Esophagus muscularis mucosa (tissue), 4 donors: ENCODE data around the gene ACSF2. TPM values are rescaled to one million over a fixed set of nuclear protein-coding genes. Genes with fewer than 3 reads are reported as not detected.
A peak's percentile ranks its signal among the peaks of the same experiment; 100 is the strongest.
"Not testable (repeated sequence)": the region's sequence is repeated elsewhere in the genome, so short reads cannot be mapped to it uniquely, and the experiment has no call there.

Experiments used
- DNase-seq: peaks from one replicate; pipeline ENCODE4 v3.0.0-alpha.2; 2017; ENCODE audit errors: extremely low spot score
- H3K27ac ChIP-seq, 4 donors: fragments of 200-600 bp; sonication (generic); replicated peaks in 1 of 4; 1 replicate in 3 of 4; 2 replicates in 1 of 4; pipeline ENCODE4 v1.5.1; 2016 to 2019; ENCODE audit warnings: mild to moderate bottlenecking in 1 of 4
- H3K27me3 ChIP-seq, 4 donors: fragments of 200-600 bp; sonication (generic); one replicate each; pipeline versions ENCODE4 v1.5.1 to v1.6.0; 2016 to 2019
- H3K36me3 ChIP-seq, 4 donors: fragments of 200-600 bp; sonication (generic); one replicate each; pipeline ENCODE4 v1.5.1; 2016 to 2019
- H3K4me1 ChIP-seq, 4 donors: fragments of 200-600 bp; sonication (generic); one replicate each; pipeline ENCODE4 v1.5.1; 2016 to 2019
- H3K4me3 ChIP-seq, 4 donors: fragments of 200-600 bp; sonication (generic); 1 replicate in 2 of 4; 2 replicates in 2 of 4; pipeline ENCODE4 v1.5.1; 2016 to 2019; ENCODE audit warnings: mild to moderate bottlenecking in 4 of 4, moderate library complexity in 1 of 4
- H3K9me3 ChIP-seq, 4 donors: fragments of 200-600 bp; sonication (generic); 1 replicate in 3 of 4; 2 replicates in 1 of 4; pipeline ENCODE4 v1.5.1; 2016 to 2019
- CTCF ChIP-seq, 3 experiments: fragments of 200-600 bp in 2 of 3; fragments of 450-650 bp in 1 of 3; sonication (generic) in 2 of 3; IDR thresholded peaks; one replicate each; pipeline ENCODE4 v1.5.1; 2017 to 2019; ENCODE audit warnings: antibody characterized with exemption in 3 of 3, mild to moderate bottlenecking in 2 of 3, moderate library complexity in 1 of 3
- EP300 ChIP-seq: sonication (generic); formaldehyde crosslinking; IDR thresholded peaks from one replicate; pipeline ENCODE4 v1.6.1; 2017; ENCODE audit warnings: antibody characterized with exemption
- POLR2A ChIP-seq: fragments of 450-650 bp; IDR thresholded peaks from one replicate; pipeline ENCODE4 v1.6.1; 2017; ENCODE audit warnings: antibody characterized with exemption, moderate library complexity, mild to moderate bottlenecking, low read depth
- POLR2AphosphoS5 ChIP-seq, 2 donors: sonication (generic); formaldehyde crosslinking; IDR thresholded peaks; one replicate each; pipeline ENCODE4 v1.6.1; 2017; ENCODE audit warnings: antibody characterized with exemption in 2 of 2
- WGBS: methylation state at CpG from one replicate; pipeline ENCODE4 v1.1.5; 2018; 5-methylcytosine and 5-hydroxymethylcytosine counted together
- intact Hi-C: fragments of 100-400 bp; cut with DNase I; formaldehyde crosslinking; loops from one replicate; pipeline ENCODE4 v1.15.1; 2023
- total RNA-seq, 4 donors: library from RNA; depleted of rRNA; stranded (reverse); fragments of >200 nt; gene quantifications; one replicate each; pipeline versions ENCODE4 v1.1.0 to v1.2.1, GENCODE V29; 2016

The ACSF2 gene
- total RNA-seq, 4 donors from 2014 or later = 6.0 to 9.6 (median 8.1) TPM

- Histone ChIP-seq H3K36me3 (no peaks in the 10 kb centered on the region), H3K9me3 (no peaks in the 10 kb centered on the region), H3K4me1 (no peaks in the 10 kb centered on the region), H3K27ac (no peak overlapping the region), H3K4me3 (no peak overlapping the region), H3K27me3 (peaks cover 0 to 15% (median 0%) of the 10 kb centered on the region in 4 donors)
- no peak for TF ChIP-seq POLR2AphosphoS5 (IDR thresholded peaks at IDR 0.05)
- TF ChIP-seq CTCF (IDR thresholded peaks at IDR 0.05) = no peak
- no peak for TF ChIP-seq EP300
- no peak for TF ChIP-seq POLR2A
- no peak for DNase-seq
- 79% methylated on average over 4 of the region's 4 CpGs for WGBS
- intact Hi-C loops = no loop called here
These were observed 18.1 kb upstream of the ACSF2 start for GRCh38 chr17:50407921-50408320.

GRCh38 chr17:50412188-50412732, 13.8 kb upstream of the ACSF2 start:
- no peak for DNase-seq
- Histone ChIP-seq H3K27ac (no peak overlapping the region), H3K4me1 (no peaks in the 10 kb centered on the region), H3K4me3 (no peak overlapping the region), H3K36me3 (no peaks in the 10 kb centered on the region), H3K9me3 (no peaks in the 10 kb centered on the region), H3K27me3 (no peaks in the 10 kb centered on the region)
- TF ChIP-seq POLR2AphosphoS5 (IDR thresholded peaks at IDR 0.05) = no peak
- TF ChIP-seq POLR2A = no peak
- no peak for TF ChIP-seq EP300
- TF ChIP-seq CTCF (IDR thresholded peaks at IDR 0.05) = no peak
- intact Hi-C loops = no loop called here
- WGBS = 89% methylated on average over 4 of the region's 4 CpGs

- Histone ChIP-seq H3K9me3 (no peaks in the 10 kb centered on the region), H3K4me1 (no peaks in the 10 kb centered on the region), H3K4me3 (no peak overlapping the region), H3K27me3 (no peaks in the 10 kb centered on the region), H3K36me3 (no peaks in the 10 kb centered on the region), H3K27ac (no peak overlapping the region)
- TF ChIP-seq POLR2AphosphoS5 (IDR thresholded peaks at IDR 0.05) = no peak
- no peak for TF ChIP-seq CTCF (IDR thresholded peaks at IDR 0.05)
- TF ChIP-seq POLR2A = no peak
- no peak for TF ChIP-seq EP300
- WGBS = 81% methylated on average over 3 of the region's 3 CpGs
- intact Hi-C loops = no loop called here
- DNase-seq = no peak
These were observed 11.2 kb upstream of the ACSF2 start for GRCh38 chr17:50414808-50415207.

GRCh38 chr17:50419577-50419976, 6.4 kb upstream of the ACSF2 start:
- DNase-seq, H3K27me3 ChIP-seq, intact Hi-C loops, H3K36me3 ChIP-seq, H3K4me3 ChIP-seq, H3K9me3 ChIP-seq, H3K27ac ChIP-seq: not testable (repeated sequence)
- WGBS = 95% methylated on average over 10 of the region's 10 CpGs
- H3K4me1 ChIP-seq = peaks cover 0 to 20% (median 11%) of the 10 kb centered on the region in 4 donors

GRCh38 chr17:50420419-50421112, 5.5 kb upstream of the ACSF2 start:
- peaks cover 7 to 30% (median 20%) of the 10 kb centered on the region in 4 donors for H3K4me1 ChIP-seq
- H3K4me3 ChIP-seq = no peak overlapping the region
- peak overlapping the region in 3 of 4 donors; percentile 47 to 67 (median 52) for H3K27ac ChIP-seq
- H3K36me3 ChIP-seq = no peaks in the 10 kb centered on the region
- 93% methylated on average over 6 of the region's 6 CpGs for WGBS
- TF ChIP-seq CTCF (IDR thresholded peaks at IDR 0.05) (no peak), EP300 (no peak), POLR2A (no peak), POLR2AphosphoS5 (IDR thresholded peaks at IDR 0.05) (no peak)
- intact Hi-C loops = no loop called here
- DNase-seq = no peak
- no peaks in the 10 kb centered on the region for H3K9me3 ChIP-seq
- no peaks in the 10 kb centered on the region for H3K27me3 ChIP-seq
